SH-SY5Y (cell line): ENCODE data around the gene HDAC10.

Source experiments
- GATA2 ChIP-seq: IDR thresholded peaks from 2 replicates; pipeline ENCODE4 v1.6.1; 2011; ENCODE audit warnings: mild to moderate bottlenecking, low read depth, low read length
- GATA3 ChIP-seq: IDR thresholded peaks from 2 replicates; pipeline ENCODE4 v1.6.1; 2011; ENCODE audit warnings: low read depth, mild to moderate bottlenecking, low read length, moderate library complexity

DNA sequence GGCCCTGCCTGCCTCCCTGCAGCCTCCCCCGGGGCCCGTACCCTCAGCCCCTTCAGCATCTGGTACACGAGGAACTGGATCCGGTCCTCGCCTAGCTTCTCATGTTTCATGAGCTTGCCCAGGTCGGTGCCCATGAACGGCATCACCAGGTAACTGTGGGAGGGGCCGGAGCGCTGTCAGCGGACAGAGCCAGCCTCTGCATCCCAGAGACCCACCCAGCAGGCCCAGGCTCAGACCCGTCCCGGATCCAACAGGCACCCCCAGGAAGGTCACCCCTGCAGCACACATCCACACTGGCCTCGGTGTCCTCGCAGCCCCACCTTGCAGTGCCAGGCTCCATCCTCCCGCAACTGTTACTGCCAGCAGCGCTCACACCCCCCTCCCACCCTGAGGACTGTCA lies 6.0 kb upstream of the HDAC10 start:
- TF ChIP-seq GATA2 = no peak
- TF ChIP-seq GATA3 = no peak
